HepG2 (cell line): ENCODE measurements around the gene CXXC5. TPM values are rescaled to one million over a fixed set of nuclear protein-coding genes. Genes with fewer than 3 reads are reported as not detected.

ENCODE experiments used
- ATF1 ChIP-seq: IDR thresholded peaks from 2 replicates; pipeline ENCODE4 v1.6.1; 2016; ENCODE audit warnings: mild to moderate bottlenecking, control low read depth
- CREM ChIP-seq, 2 experiments: sonication (generic) in 1 of 2; formaldehyde crosslinking in 1 of 2; IDR thresholded peaks; 2 replicates each; pipeline versions ENCODE4 v1.4.0 to v1.6.1; 2016 to 2020; ENCODE audit warnings: antibody characterized with exemption in 1 of 2, mild to moderate bottlenecking in 1 of 2, missing genetic modification reagents in 1 of 2
- KAT2B ChIP-seq: fragments of 150-350 bp; IDR thresholded peaks from 2 replicates; pipeline ENCODE4 v1.6.1; 2014; ENCODE audit warnings: low read depth, low read length, borderline replicate concordance
- KDM1A ChIP-seq: IDR thresholded peaks from 2 replicates; pipeline ENCODE4 v1.6.1; 2016; ENCODE audit warnings: missing compliant biosample characterization
- KDM6A ChIP-seq: IDR thresholded peaks from 2 replicates; pipeline ENCODE4 v1.6.1; 2016; ENCODE audit warnings: low read depth
- KLF16 ChIP-seq, 2 experiments: sonication (generic) in 1 of 2; formaldehyde crosslinking in 1 of 2; IDR thresholded peaks; 2 replicates each; pipeline versions ENCODE4 v1.6.1 to v1.8.0; 2016 to 2023; ENCODE audit warnings: missing genetic modification reagents in 2 of 2, missing compliant biosample characterization in 1 of 2
- MEF2D ChIP-seq: sonication (generic); formaldehyde crosslinking; IDR thresholded peaks from 2 replicates; pipeline ENCODE4 v1.5.1; 2020; ENCODE audit warnings: mild to moderate bottlenecking, missing genetic modification reagents
- MTA3 ChIP-seq: sonication (generic); formaldehyde crosslinking; IDR thresholded peaks from 2 replicates; pipeline ENCODE4 v1.4.0; 2020; ENCODE audit warnings: missing genetic modification reagents
- MXD3 ChIP-seq: IDR thresholded peaks from 2 replicates; pipeline ENCODE4 v1.6.1; 2016; ENCODE audit warnings: mild to moderate bottlenecking, missing biosample characterization, missing genetic modification reagents
- NRL ChIP-seq: sonication (generic); formaldehyde crosslinking; IDR thresholded peaks from 2 replicates; pipeline ENCODE4 v1.5.0; 2020; ENCODE audit warnings: missing genetic modification reagents, mild to moderate bottlenecking, moderate library complexity, borderline replicate concordance
- PHF5A ChIP-seq: IDR thresholded peaks from one replicate; pipeline ENCODE4 v1.6.1; 2018; ENCODE audit warnings: low read depth, missing genetic modification reagents; ENCODE audit not compliant: unreplicated experiment
- PRDM10 ChIP-seq: sonication (generic); formaldehyde crosslinking; IDR thresholded peaks from 2 replicates; pipeline ENCODE4 v1.4.0; 2020; ENCODE audit warnings: low read depth, missing genetic modification reagents
- RAD51 ChIP-seq: fragments of 450-650 bp; IDR thresholded peaks from 2 replicates; pipeline ENCODE4 v1.6.1; 2016; ENCODE audit warnings: borderline replicate concordance
- SALL1 ChIP-seq: sonication (generic); formaldehyde crosslinking; IDR thresholded peaks from 2 replicates; pipeline ENCODE4 v1.8.0; 2022; ENCODE audit warnings: mild to moderate bottlenecking, missing genetic modification reagents
- SIN3A ChIP-seq: IDR thresholded peaks from 2 replicates; pipeline ENCODE4 v1.6.1; 2011; ENCODE audit warnings: low read depth, mild to moderate bottlenecking, control low read depth, low read length, borderline replicate concordance
- ZBTB3 ChIP-seq: sonication (generic); formaldehyde crosslinking; IDR thresholded peaks from 2 replicates; pipeline ENCODE4 v1.4.0; 2020; ENCODE audit warnings: low read depth, mild to moderate bottlenecking, moderate library complexity, missing genetic modification reagents, borderline replicate concordance
- ZFX ChIP-seq: sonication (generic); formaldehyde crosslinking; IDR thresholded peaks from 2 replicates; pipeline ENCODE4 v1.4.0; 2020; ENCODE audit warnings: mild to moderate bottlenecking, low read depth, missing genetic modification reagents, moderate library complexity
- ZNF10 ChIP-seq: sonication (generic); formaldehyde crosslinking; IDR thresholded peaks from 2 replicates; pipeline ENCODE4 v1.4.0; 2020; ENCODE audit warnings: mild to moderate bottlenecking, low read depth, missing genetic modification reagents, borderline replicate concordance
- ZNF136 ChIP-seq: sonication (generic); formaldehyde crosslinking; IDR thresholded peaks from 2 replicates; pipeline ENCODE4 v1.8.1; 2022; ENCODE audit warnings: low read depth, mild to moderate bottlenecking, moderate library complexity, missing genetic modification reagents
- ZNF180 ChIP-seq: sonication (generic); formaldehyde crosslinking; IDR thresholded peaks from 2 replicates; pipeline ENCODE4 v1.4.0; 2020; ENCODE audit warnings: low read depth, missing genetic modification reagents, borderline replicate concordance
- ZNF253 ChIP-seq: sonication (generic); formaldehyde crosslinking; IDR thresholded peaks from 2 replicates; pipeline ENCODE4 v1.8.0; 2022; ENCODE audit warnings: mild to moderate bottlenecking, missing genetic modification reagents, borderline replicate concordance
- ZNF503 ChIP-seq: sonication (generic); formaldehyde crosslinking; IDR thresholded peaks from 2 replicates; pipeline ENCODE4 v1.4.0; 2020; ENCODE audit warnings: missing genetic modification reagents
- ZNF572 ChIP-seq: sonication (generic); formaldehyde crosslinking; IDR thresholded peaks from 2 replicates; pipeline ENCODE4 v1.5.1; 2020; ENCODE audit warnings: mild to moderate bottlenecking, missing genetic modification reagents
- ZNF775 ChIP-seq: sonication (generic); formaldehyde crosslinking; IDR thresholded peaks from 2 replicates; pipeline ENCODE4 v1.4.0; 2020; ENCODE audit warnings: missing genetic modification reagents, mild to moderate bottlenecking, moderate library complexity, borderline replicate concordance
- polyA plus RNA-seq, 8 experiments: library from polyadenylated mRNA; depleted of rRNA in 3 of 8; stranded (reverse) in 7 of 8; unstranded in 1 of 8; fragments of >200 nt; fragmentation: Illumina TruSeq in 4 of 8; extraction: Trizol in 4 of 8; gene quantifications; 2 replicates each; pipeline versions ENCODE4 v1.2.1 to v1.2.3, GENCODE V29; 2011 to 2016; ENCODE audit warnings: low read depth in 4 of 8, missing spikeins in 1 of 8, mixed read lengths in 1 of 8; ENCODE audit not compliant: insufficient read depth in 1 of 8
- total RNA-seq, 5 experiments: library from RNA; depleted of rRNA; stranded (reverse); fragments of >200 nt; fragmentation: Illumina TruSeq; extraction: Trizol; gene quantifications; 2 replicates each; pipeline ENCODE4 v1.2.3, GENCODE V29; 2016; ENCODE audit warnings: low read depth in 1 of 5

CXXC5 gene
- total and polyA plus RNA-seq, 2 of the 13 experiments (the other 11 are each of a cell fraction or from before 2014, with no cell fraction given): 32.3 to 33.0 TPM

GRCh38 chr5:139655727-139656271 lies 7.7 kb downstream of the CXXC5 start (continued):
- no peak for TF ChIP-seq ZNF10
- TF ChIP-seq MXD3 (CRISPR knock-in tag): no peak
- peak; percentile 58 for TF ChIP-seq SALL1 (CRISPR knock-in tag)
- TF ChIP-seq ZNF136 (CRISPR knock-in tag): no peak
- peak; percentile 65; the same call in 1 of the 2 replicates for TF ChIP-seq NRL
- TF ChIP-seq CREM (IDR thresholded peaks at IDR 0.05): 0 out of 2 replicates have a peak, but pooled peaks have one; percentile 18
- TF ChIP-seq CREM (CRISPR knock-in tag; IDR thresholded peaks at IDR 0.05): no peak
- no peak for TF ChIP-seq KAT2B
- 0 out of 2 replicates have a peak, but pooled peaks have one; percentile 36 for TF ChIP-seq MEF2D (CRISPR knock-in tag)
- TF ChIP-seq ZFX (CRISPR knock-in tag): peak; percentile 47; the same call in 1 of the 2 replicates
- no peak for TF ChIP-seq ZNF572 (CRISPR knock-in tag)
- TF ChIP-seq MTA3 (CRISPR knock-in tag): no peak
- TF ChIP-seq ZNF180 (CRISPR knock-in tag): no peak
- no peak for TF ChIP-seq ATF1 (CRISPR knock-in tag)
- TF ChIP-seq KDM1A (CRISPR knock-in tag): no peak
- TF ChIP-seq SIN3A: peak; percentile 74; the same call in 1 of the 2 replicates
- no peak for TF ChIP-seq ZNF775
- TF ChIP-seq ZBTB3 (CRISPR knock-in tag): no peak
- TF ChIP-seq PRDM10 (CRISPR knock-in tag): no peak
- peak; percentile 68; the same call in 1 of the 2 replicates for TF ChIP-seq ZNF503 (CRISPR knock-in tag)
- no peak for TF ChIP-seq ZNF253 (CRISPR knock-in tag)
- no peak for TF ChIP-seq PHF5A (CRISPR knock-in tag)
- peak in 1 of 2 experiments; percentile 44; a peak in 1 of 4 replicates for TF ChIP-seq KLF16 (CRISPR knock-in tag; IDR thresholded peaks at IDR 0.05)
- no peak for TF ChIP-seq RAD51
- TF ChIP-seq KDM6A (CRISPR knock-in tag): no peak
